Activated naive CD4-positive, alpha-beta T cell treated with anti-CD3 and anti-CD28 coated beads, Interleukin-2, amount 50 U/mL, for 72 hours (primary cell): ENCODE data around the gene PDCD6IP. TPM values are rescaled to one million over a fixed set of nuclear protein-coding genes. Genes with fewer than 3 reads are reported as not detected.

Source experiments
- ATAC-seq, 2 donors: fragments of 150-1000 bp; cut with Tn5 transposase; 2 replicates each; pipeline ENCODE4 v1.10.0; 2021; ENCODE audit warnings: mild to moderate bottlenecking in 2 of 2, moderate library complexity in 2 of 2
- DNase-seq, 2 donors: peaks; one replicate each; pipeline ENCODE4 v3.0.0; 2021 to 2022; ENCODE audit warnings: low spot score in 2 of 2
- H3K27ac Mint-ChIP-seq, 2 donors: one replicate each; pipeline ENCODE4 v1.8.0; 2022; ENCODE audit warnings: mild to moderate bottlenecking in 2 of 2, mixed read lengths in 2 of 2
- H3K36me3 Mint-ChIP-seq, 2 donors: one replicate each; pipeline ENCODE4 v1.8.0; 2022; ENCODE audit warnings: mixed read lengths in 2 of 2
- H3K9me3 Mint-ChIP-seq, 2 donors: one replicate each; pipeline ENCODE4 v1.8.0; 2022; ENCODE audit warnings: mixed read lengths in 2 of 2
- total RNA-seq, 2 donors: library from RNA; stranded (reverse); gene quantifications; one replicate each; pipeline ENCODE4 v1.2.3, GENCODE V29; 2022

The PDCD6IP gene
- total RNA-seq, 2 donors from 2014 or later = 160 to 192 TPM

DNA sequence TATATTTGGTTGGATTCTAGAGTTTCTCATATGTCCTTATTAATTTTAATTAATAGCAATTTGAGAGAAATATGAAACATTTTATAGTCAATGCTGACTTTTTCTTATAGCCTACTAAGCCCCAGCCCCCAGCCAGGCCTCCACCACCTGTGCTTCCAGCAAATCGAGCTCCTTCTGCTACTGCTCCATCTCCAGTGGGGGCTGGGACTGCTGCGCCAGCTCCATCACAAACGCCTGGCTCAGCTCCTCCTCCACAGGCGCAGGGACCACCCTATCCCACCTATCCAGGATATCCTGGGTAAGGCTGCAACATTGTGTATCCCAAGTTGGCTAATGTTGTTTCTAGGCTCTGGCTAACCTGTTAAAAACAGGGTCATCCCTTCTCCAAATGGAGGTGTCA lies 66.7 kb downstream of the PDCD6IP start:
- no peaks in the 10 kb centered on the region for H3K36me3 Mint-ChIP-seq
- H3K27ac Mint-ChIP-seq = no peak overlapping the region
- H3K9me3 Mint-ChIP-seq = no peaks in the 10 kb centered on the region
- ATAC-seq (no peak), DNase-seq (no peak)

DNA sequence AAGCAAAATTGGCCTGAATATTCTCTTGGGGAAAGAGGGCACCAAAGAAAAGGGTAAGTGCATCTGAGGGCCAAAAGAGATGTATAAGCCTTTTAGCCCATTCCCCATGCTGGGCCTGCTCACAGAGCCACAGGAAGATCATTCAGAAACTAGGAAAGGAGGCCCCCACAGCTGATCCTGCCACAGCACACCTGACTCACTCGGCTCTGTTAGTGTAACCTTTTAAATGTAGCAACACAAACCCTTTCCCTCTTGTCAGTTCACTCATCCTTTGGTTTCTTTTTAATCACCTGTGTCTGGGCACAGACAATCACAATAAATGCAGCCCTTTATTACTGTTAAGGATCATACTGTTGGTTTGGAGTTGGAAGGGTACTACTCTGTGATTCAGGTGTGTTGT lies 69.9 kb downstream of the PDCD6IP start:
- peak; percentile 72 to 73 for ATAC-seq
- Mint-ChIP-seq H3K27ac (peak overlapping the region in 1 of 2 donors; percentile 49), H3K9me3 (no peaks in the 10 kb centered on the region), H3K36me3 (no peaks in the 10 kb centered on the region)
- DNase-seq = no peak

GRCh38 chr3:33869977-33870376 lies 71.5 kb downstream of the PDCD6IP start:
- DNase-seq = no peak
- Mint-ChIP-seq H3K9me3 (no peaks in the 10 kb centered on the region), H3K36me3 (no peaks in the 10 kb centered on the region), H3K27ac (no peak overlapping the region)
- ATAC-seq = no peak

- H3K9me3 Mint-ChIP-seq = no peaks in the 10 kb centered on the region
- ATAC-seq (no peak), DNase-seq (no peak)
- no peak overlapping the region for H3K27ac Mint-ChIP-seq
- H3K36me3 Mint-ChIP-seq = no peaks in the 10 kb centered on the region
These were observed 76.4 kb downstream of the PDCD6IP start for GRCh38 chr3:33874815-33875214.

- Mint-ChIP-seq H3K27ac (no peak overlapping the region), H3K36me3 (no peaks in the 10 kb centered on the region), H3K9me3 (no peaks in the 10 kb centered on the region)
- ATAC-seq = no peak
- no peak for DNase-seq
These were observed 77.2 kb downstream of the PDCD6IP start for GRCh38 chr3:33875680-33876079.

GRCh38 chr3:33877187-33877586 lies 78.8 kb downstream of the PDCD6IP start:
- H3K27ac Mint-ChIP-seq = no peak overlapping the region
- DNase-seq = no peak
- no peaks in the 10 kb centered on the region for H3K9me3 Mint-ChIP-seq
- ATAC-seq = no peak
- no peaks in the 10 kb centered on the region for H3K36me3 Mint-ChIP-seq

GRCh38 chr3:33879540-33879939 lies 81.1 kb downstream of the PDCD6IP start:
- H3K27ac Mint-ChIP-seq = no peak overlapping the region
- H3K36me3 Mint-ChIP-seq = no peaks in the 10 kb centered on the region
- DNase-seq = no peak
- no peaks in the 10 kb centered on the region for H3K9me3 Mint-ChIP-seq
- ATAC-seq = no peak

DNA sequence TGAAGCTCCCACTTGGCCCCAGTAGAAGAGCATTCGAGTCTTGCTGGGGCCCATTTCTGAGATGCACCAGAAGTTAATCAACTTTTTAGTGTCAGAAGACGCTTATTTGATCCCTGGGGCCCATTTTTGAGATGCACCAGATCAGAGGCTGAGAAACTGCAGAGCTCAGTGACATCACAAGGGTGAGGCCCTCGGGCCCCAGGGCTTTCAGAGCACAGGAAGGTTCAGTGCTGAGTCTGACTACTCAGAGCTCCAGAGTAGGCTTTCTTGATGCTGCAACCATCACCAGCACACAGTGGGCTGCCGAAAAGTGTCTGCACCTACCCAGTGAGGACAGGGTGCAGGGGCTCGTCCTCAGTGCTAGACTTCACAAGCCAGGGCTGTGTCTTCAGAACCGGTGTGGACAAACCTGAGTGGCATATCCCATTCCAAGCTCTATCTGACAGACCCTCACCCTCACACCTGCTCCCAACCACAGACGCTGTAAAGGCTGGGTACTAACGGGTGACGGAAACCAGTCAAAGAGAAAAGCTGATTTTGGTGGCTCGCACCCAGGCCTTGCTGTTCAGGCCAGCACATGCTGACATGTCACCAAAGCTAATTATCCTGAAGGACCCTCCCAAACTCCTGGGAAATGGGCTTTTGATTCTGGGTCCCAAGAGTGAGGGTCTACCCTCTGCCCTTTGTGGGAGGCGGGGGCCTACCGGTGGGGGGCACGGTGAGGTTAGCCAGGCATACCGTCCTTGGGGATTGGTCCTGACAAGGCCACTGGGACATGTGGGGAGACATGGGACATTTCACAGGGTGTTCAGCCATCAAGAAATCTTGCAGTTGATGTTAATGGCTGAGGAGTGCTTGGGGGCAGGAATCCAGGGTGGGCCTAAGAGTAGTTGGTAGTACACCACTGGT lies 83.0 kb downstream of the PDCD6IP start:
- H3K36me3 Mint-ChIP-seq = no peaks in the 10 kb centered on the region
- H3K9me3 Mint-ChIP-seq = no peaks in the 10 kb centered on the region
- ATAC-seq (peak in 1 of 2 donors; percentile 19), DNase-seq (no peak)
- H3K27ac Mint-ChIP-seq = peak overlapping the region in 1 of 2 donors; percentile 70

- ATAC-seq = no peak
- H3K9me3 Mint-ChIP-seq = no peaks in the 10 kb centered on the region
These were observed 83.9 kb downstream of the PDCD6IP start for GRCh38 chr3:33882296-33882695.

DNA sequence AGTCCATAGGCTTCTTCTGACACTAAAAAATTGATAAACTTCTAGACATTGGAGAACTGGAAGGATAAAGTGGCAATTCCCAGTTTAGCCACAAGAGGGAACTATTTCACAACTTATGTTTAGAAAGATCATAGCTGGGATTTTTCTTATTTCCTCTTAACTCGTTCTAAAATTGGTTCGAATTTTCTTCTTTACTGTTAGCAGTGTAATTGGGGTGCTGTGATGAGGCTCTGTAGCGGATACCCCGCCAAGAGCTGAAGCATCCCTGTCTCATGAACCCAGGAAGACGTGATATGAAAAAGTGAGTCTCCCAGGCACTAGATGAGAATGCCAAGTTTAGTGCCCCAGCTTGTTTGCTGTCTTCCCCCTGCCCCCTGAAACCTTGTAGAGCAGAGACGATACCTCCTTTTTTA lies 85.1 kb downstream of the PDCD6IP start:
- H3K36me3 Mint-ChIP-seq = no peaks in the 10 kb centered on the region
- H3K9me3 Mint-ChIP-seq = no peaks in the 10 kb centered on the region
- DNase-seq = peak in 1 of 2 donors; percentile 60
- H3K27ac Mint-ChIP-seq = no peak overlapping the region
- no peak for ATAC-seq

More at GRCh38 chr3:33882296-33882695, 83.9 kb downstream of the PDCD6IP start:
- Mint-ChIP-seq H3K27ac (no peak overlapping the region), H3K36me3 (no peaks in the 10 kb centered on the region)
- no peak for DNase-seq

GRCh38 chr3:33883951-33884561 lies 85.6 kb downstream of the PDCD6IP start:
- DNase-seq (no peak), ATAC-seq (no peak)
- H3K27ac Mint-ChIP-seq = no peak overlapping the region
- H3K9me3 Mint-ChIP-seq = no peaks in the 10 kb centered on the region
- no peaks in the 10 kb centered on the region for H3K36me3 Mint-ChIP-seq

- no peak for ATAC-seq
- no peaks in the 10 kb centered on the region for H3K36me3 Mint-ChIP-seq
- H3K9me3 Mint-ChIP-seq = no peaks in the 10 kb centered on the region
- no peak for DNase-seq
- H3K27ac Mint-ChIP-seq = no peak overlapping the region
These were observed 86.3 kb downstream of the PDCD6IP start for GRCh38 chr3:33884701-33885100.

DNA sequence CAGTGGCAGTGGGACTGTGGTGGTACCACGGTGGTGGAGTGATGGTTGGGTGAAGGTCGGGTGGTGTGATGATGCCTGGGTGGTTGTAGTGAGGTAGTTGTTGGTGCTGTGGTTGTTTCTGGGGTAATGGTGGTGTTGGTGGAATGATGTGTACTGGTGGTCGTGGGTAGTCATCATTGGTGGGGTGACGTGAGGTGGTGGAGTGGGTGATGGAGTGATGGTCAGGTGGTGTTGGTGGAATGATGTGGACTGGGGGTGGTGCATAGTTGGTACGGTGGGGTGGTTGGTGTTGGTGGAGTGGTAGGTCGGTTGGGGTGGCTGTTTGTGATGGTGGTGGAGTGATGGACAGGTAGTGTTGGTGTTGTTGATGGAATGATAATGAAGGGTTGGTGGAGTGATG lies 87.1 kb downstream of the PDCD6IP start:
- no peaks in the 10 kb centered on the region for H3K36me3 Mint-ChIP-seq
- ATAC-seq (peak in 1 of 2 donors; percentile 33), DNase-seq (no peak)
- H3K27ac Mint-ChIP-seq = no peak overlapping the region
- H3K9me3 Mint-ChIP-seq = no peaks in the 10 kb centered on the region

GRCh38 chr3:33886015-33886414 lies 87.6 kb downstream of the PDCD6IP start:
- Mint-ChIP-seq H3K27ac (no peak overlapping the region), H3K36me3 (no peaks in the 10 kb centered on the region), H3K9me3 (no peaks in the 10 kb centered on the region)
- DNase-seq = no peak
- no peak for ATAC-seq

GRCh38 chr3:33887478-33887877 lies 89.0 kb downstream of the PDCD6IP start:
- DNase-seq = no peak
- no peak overlapping the region for H3K27ac Mint-ChIP-seq
- no peak for ATAC-seq
- H3K9me3 Mint-ChIP-seq = no peaks in the 10 kb centered on the region
- H3K36me3 Mint-ChIP-seq = no peaks in the 10 kb centered on the region

DNA sequence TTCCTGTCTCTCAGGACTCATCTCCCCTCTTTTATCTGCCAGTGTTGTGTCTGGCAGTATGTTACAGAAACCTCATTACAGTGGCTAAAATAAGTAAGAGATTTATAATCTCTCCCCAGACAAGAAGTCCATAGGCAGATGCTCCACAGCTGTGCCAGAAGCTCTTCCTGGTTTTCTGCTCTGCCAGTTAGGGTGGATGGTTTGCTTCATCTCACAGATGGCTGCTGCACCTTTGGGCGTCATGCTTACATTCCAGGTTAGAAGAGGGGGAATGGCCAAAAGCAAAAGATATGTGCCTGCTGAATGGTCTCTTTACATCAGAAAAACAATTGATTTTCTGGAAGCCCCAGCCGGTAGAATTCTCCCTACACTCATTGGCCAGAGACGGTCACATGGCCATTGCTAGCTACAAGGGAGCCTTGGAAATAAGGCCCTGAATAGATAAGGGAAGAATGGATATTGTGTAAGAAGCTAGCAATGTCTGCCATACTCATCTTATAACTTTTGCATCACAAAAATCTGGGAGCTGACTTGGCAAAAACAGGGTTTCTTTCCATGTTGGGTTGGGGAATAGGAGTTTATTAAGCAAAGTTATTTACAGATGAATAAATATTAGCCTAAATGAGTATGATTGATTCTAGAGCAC lies 91.1 kb downstream of the PDCD6IP start:
- ATAC-seq = no peak
- no peak overlapping the region for H3K27ac Mint-ChIP-seq
- DNase-seq = no peak
- no peaks in the 10 kb centered on the region for H3K9me3 Mint-ChIP-seq
- H3K36me3 Mint-ChIP-seq = no peaks in the 10 kb centered on the region

- no peak overlapping the region for H3K27ac Mint-ChIP-seq
- ATAC-seq (no peak), DNase-seq (no peak)
- H3K36me3 Mint-ChIP-seq = no peaks in the 10 kb centered on the region
- H3K9me3 Mint-ChIP-seq = no peaks in the 10 kb centered on the region
These were observed 94.2 kb downstream of the PDCD6IP start for GRCh38 chr3:33892655-33893054.
